GM18867 (cell line): ENCODE data around the gene PRDM10.
"Not testable (repeated sequence)": the region's sequence is repeated elsewhere in the genome, so short reads cannot be mapped to it uniquely, and the experiment has no call there.

Source experiments
- ATAC-seq: cut with Tn5 transposase; IDR thresholded peaks from one replicate; pipeline ENCODE4 v1.9.1; 2021; ENCODE audit warnings: mild to moderate bottlenecking, moderate library complexity; ENCODE audit not compliant: unreplicated experiment

Gene PRDM10

GRCh38 chr11:130002352-130002845 is at the start of gene PRDM10:
Gene PRDM10 (minus strand): TSS chr11:130002835. CDS start chr11:129960964, 41,871 bp downstream.
- ATAC-seq = peak; percentile 41

GRCh38 chr11:130051082-130051481 is 48.4 kb upstream of the PRDM10 start:
- ATAC-seq = no peak

GRCh38 chr11:130050257-130050656 is 47.6 kb upstream of the PRDM10 start:
- ATAC-seq = no peak

GRCh38 chr11:130049328-130049771 is 46.7 kb upstream of the PRDM10 start:
- no peak for ATAC-seq

GRCh38 chr11:130047141-130047540 is 44.5 kb upstream of the PRDM10 start:
- no peak for ATAC-seq

- no peak for ATAC-seq
Measured at GRCh38 chr11:130043575-130043974, 40.9 kb upstream of the PRDM10 start.

- ATAC-seq = no peak
Measured at GRCh38 chr11:130042093-130042591, 39.5 kb upstream of the PRDM10 start.

GRCh38 chr11:130040281-130040940 is 37.8 kb upstream of the PRDM10 start:
- no peak for ATAC-seq

- peak; percentile 90 for ATAC-seq
Measured at GRCh38 chr11:130037881-130038585, 35.4 kb upstream of the PRDM10 start.

GRCh38 chr11:130037058-130037457 is 34.4 kb upstream of the PRDM10 start:
- ATAC-seq = peak; percentile 36

- no peak for ATAC-seq
Measured at GRCh38 chr11:130034236-130034635, 31.6 kb upstream of the PRDM10 start.

GRCh38 chr11:130032931-130033330 is 30.3 kb upstream of the PRDM10 start:
- ATAC-seq = no peak

GRCh38 chr11:130031945-130032344 is 29.3 kb upstream of the PRDM10 start:
- no peak for ATAC-seq

GRCh38 chr11:130031056-130031455 is 28.4 kb upstream of the PRDM10 start:
- ATAC-seq = no peak

- ATAC-seq = no peak
Measured at GRCh38 chr11:130029137-130029536, 26.5 kb upstream of the PRDM10 start.

GRCh38 chr11:130025371-130025770 is 22.7 kb upstream of the PRDM10 start:
- ATAC-seq = no peak

- no peak for ATAC-seq
Measured at GRCh38 chr11:130024361-130024760, 21.7 kb upstream of the PRDM10 start.

GRCh38 chr11:130023204-130023603 is 20.6 kb upstream of the PRDM10 start:
- ATAC-seq = peak; percentile 92

GRCh38 chr11:130022799-130023198 is 20.2 kb upstream of the PRDM10 start:
- peak; percentile 31 for ATAC-seq

- ATAC-seq = not testable (repeated sequence)
Measured at GRCh38 chr11:130021606-130022005, 19.0 kb upstream of the PRDM10 start.

- no peak for ATAC-seq
Measured at GRCh38 chr11:130020323-130020722, 17.7 kb upstream of the PRDM10 start.

- ATAC-seq = not testable (repeated sequence)
Measured at GRCh38 chr11:130015846-130016245, 13.2 kb upstream of the PRDM10 start.
